Ovary (tissue), 9 donors: ENCODE data around the gene CDC16. TPM values are rescaled to one million over a fixed set of nuclear protein-coding genes. Genes with fewer than 3 reads are reported as not detected.

Experiments used
- DNase-seq, 5 donors: peaks; one replicate each; pipeline ENCODE4 v3.0.0-alpha.2; 2019 to 2020
- H3K27ac ChIP-seq, 2 donors: fragments of 200-600 bp; one replicate each; pipeline versions ENCODE4 v1.5.1 to v1.8.0; 2019 to 2022
- H3K27me3 ChIP-seq: fragments of 200-600 bp; one replicate; pipeline ENCODE4 v1.8.0; 2022
- H3K36me3 ChIP-seq: fragments of 200-600 bp; sonication (generic); one replicate; pipeline ENCODE4 v1.5.1; 2019
- H3K4me1 ChIP-seq: one replicate; pipeline ENCODE4 v1.8.1; 2013; ENCODE audit warnings: mild to moderate bottlenecking, moderate library complexity; ENCODE audit not compliant: insufficient read depth
- H3K4me3 ChIP-seq: fragments of 200-600 bp; sonication (generic); one replicate; pipeline ENCODE4 v1.5.1; 2017
- H3K9me3 ChIP-seq, 2 donors: fragments of 200-600 bp in 1 of 2; sonication (generic) in 1 of 2; one replicate each; pipeline versions ENCODE4 v1.5.1 to v1.8.1; 2013 to 2019; ENCODE audit warnings: mild to moderate bottlenecking in 1 of 2, moderate library complexity in 1 of 2
- CTCF ChIP-seq, 3 donors: fragments of 450-650 bp in 2 of 3; fragments of 200-600 bp in 1 of 3; IDR thresholded peaks; one replicate each; pipeline versions ENCODE4 v1.5.1 to v1.8.0; 2016 to 2022; ENCODE audit warnings: antibody characterized with exemption in 3 of 3, mild to moderate bottlenecking in 1 of 3
- EP300 ChIP-seq: sonication (generic); formaldehyde crosslinking; IDR thresholded peaks from one replicate; pipeline ENCODE4 v1.6.1; 2017; ENCODE audit warnings: antibody characterized with exemption
- POLR2A ChIP-seq: fragments of 450-650 bp; IDR thresholded peaks from one replicate; pipeline ENCODE4 v1.6.1; 2017; ENCODE audit warnings: antibody characterized with exemption, mild to moderate bottlenecking, moderate library complexity
- WGBS, 3 donors: extraction: QIAGEN DNeasy Blood & Tissue Kit in 1 of 3; methylation state at CpG; one replicate each; pipeline versions ENCODE4 v1.1.5 to v1.1.7; 2013 to 2017; 5-methylcytosine and 5-hydroxymethylcytosine counted together
- intact Hi-C, 4 donors: fragments of 100-400 bp; cut with DNase I; formaldehyde crosslinking; loops; one replicate each; pipeline versions ENCODE4 v1.11.0 to v1.15.1; 2022 to 2023
- microRNA-seq, 3 donors: library from miRNA; unstranded; fragments of <30 nt; microRNA quantifications; one replicate each; pipeline versions ENCODE4 to v1.2.0, GENCODE V29; 2019 to 2020
- polyA plus RNA-seq, 2 donors: library from polyadenylated mRNA; stranded (reverse); fragments of 200-250 nt in 1 of 2; fragments of 350-450 nt in 1 of 2; fragmentation: Illumina TruSeq in 1 of 2; extraction: RNeasy Lipid Tissue Mini Kit (QIAGEN cat#74804) in 1 of 2; gene quantifications; one replicate each; pipeline ENCODE4 v1.2.3, GENCODE V29; 2013 to 2014
- small RNA-seq: library from RNA; depleted of rRNA; stranded (forward); fragments of <200 nt; gene quantifications from one replicate; pipeline ENCODE3, GENCODE V24; 2016
- total RNA-seq, 7 donors: library from RNA; depleted of rRNA in 2 of 7; stranded (reverse); fragments of >200 nt in 2 of 7; fragmentation: NEBNext Ultra II Directional in 3 of 7; extraction: Animal tissue kit (Norgen Biotek cat#: 25700) in 3 of 7; gene quantifications; one replicate each; pipeline versions ENCODE4 v1.1.0 to v1.2.4, GENCODE V29; 2016 to 2023
- donor health status: DM: no; HTN: no; CAD: no; lungs with moderate emphysema.
- donor health status: DM: no; HTN: no; CAD: no.
- donor health status: Bipolar disorder and iron deficiency.
- donor health status: DM: yes; HTN: yes; CAD: no.
- donor health status: DM: no; HTN: no; CAD: no.
- donor health status: DM: yes; HTN: yes; CAD: no.

Gene CDC16
- total and polyA plus RNA-seq, 9 donors: 42.0 to 88.8 (median 55.2) TPM

GRCh38 chr13:114319441-114319913 lies 84.8 kb downstream of the CDC16 start:
- H3K4me1 ChIP-seq: peaks cover 7% of the 10 kb centered on the region
- TF ChIP-seq POLR2A (no peak), CTCF (IDR thresholded peaks at IDR 0.05) (no peak), EP300 (no peak)
- DNase-seq: no peak
- intact Hi-C loops: no loop called here
- no peak overlapping the region for H3K4me3 ChIP-seq
- no peaks in the 10 kb centered on the region for H3K9me3 ChIP-seq
- H3K27me3 ChIP-seq: no peaks in the 10 kb centered on the region
- no peak overlapping the region for H3K27ac ChIP-seq
- 60 to 73% (median 64%) methylated on average over 3 of the region's 3 CpGs for WGBS, 3 donors
- H3K36me3 ChIP-seq: no peaks in the 10 kb centered on the region

- TF ChIP-seq POLR2A (no peak), EP300 (no peak), CTCF (IDR thresholded peaks at IDR 0.05) (no peak)
- no peaks in the 10 kb centered on the region for H3K27me3 ChIP-seq
- H3K4me3 ChIP-seq: no peak overlapping the region
- intact Hi-C loops: no loop called here
- H3K27ac ChIP-seq: no peak overlapping the region
- H3K4me1 ChIP-seq: peaks cover 7% of the 10 kb centered on the region
- H3K9me3 ChIP-seq: no peaks in the 10 kb centered on the region
- no peak for DNase-seq
- no peaks in the 10 kb centered on the region for H3K36me3 ChIP-seq
These were observed 85.4 kb downstream of the CDC16 start for GRCh38 chr13:114320065-114320464.

- no peak for DNase-seq
- Histone ChIP-seq H3K36me3 (no peaks in the 10 kb centered on the region), H3K9me3 (no peaks in the 10 kb centered on the region), H3K27me3 (no peaks in the 10 kb centered on the region), H3K4me3 (no peak overlapping the region), H3K27ac (no peak overlapping the region), H3K4me1 (peaks cover 4% of the 10 kb centered on the region)
- TF ChIP-seq POLR2A: no peak
- TF ChIP-seq CTCF (IDR thresholded peaks at IDR 0.05): no peak
- TF ChIP-seq EP300: no peak
- 96 to 97% (median 96%) methylated on average over 3 of the region's 3 CpGs for WGBS, 3 donors
- intact Hi-C loops: no loop called here
These were observed 86.6 kb downstream of the CDC16 start for GRCh38 chr13:114321256-114321655.

Small RNAs within 50 kb of the gene (microRNA-seq; reads per million reads assigned to microRNA genes)
- gene MIR4502 (0 reads per million in 3 donors), gene MIR548AR (0 to 0.16 (median 0) reads per million in 3 donors)

Small RNAs within 50 kb of the gene (small RNA-seq; reads per million reads assigned to genes)
- gene MIR4502 (not detected), gene MIR548AR (not detected)

Other genes with a start within 250 kb of the CDC16 start
- gene RASA3, start 102.3 kb upstream of the CDC16 start, total RNA-seq: 10 to 100 TPM in 3 of 7 donors, 1 to 10 TPM in 4; 5.4 to 16.9 (median 9.4) TPM
- 1 to 10 TPM; 6.8 to 9.8 TPM for gene RASA3, start 102.3 kb upstream of the CDC16 start, polyA plus RNA-seq
- 1 to 10 TPM in 2 of 7 donors, under 1 TPM in 1, not detected in 4; 0.28 to 5.2 (median 3.1) TPM for gene CFAP97D2, start 55.6 kb upstream of the CDC16 start, total RNA-seq
- gene CFAP97D2, start 55.6 kb upstream of the CDC16 start, polyA plus RNA-seq: not detected
- gene UPF3A, start 46.7 kb downstream of the CDC16 start, total RNA-seq: 10 to 100 TPM; 29.2 to 45.0 (median 39.2) TPM
- gene UPF3A, start 46.7 kb downstream of the CDC16 start, polyA plus RNA-seq: 10 to 100 TPM; 48.9 to 54.8 TPM
- gene CHAMP1, start 79.6 kb downstream of the CDC16 start, total RNA-seq: 10 to 100 TPM; 13.1 to 31.8 (median 17.9) TPM
- 10 to 100 TPM in 1 of 2 donors, 1 to 10 TPM in 1; 7.2 to 34.4 TPM for gene CHAMP1, start 79.6 kb downstream of the CDC16 start, polyA plus RNA-seq